Measurements from ENCODE around the gene RTP3.

DNA sequence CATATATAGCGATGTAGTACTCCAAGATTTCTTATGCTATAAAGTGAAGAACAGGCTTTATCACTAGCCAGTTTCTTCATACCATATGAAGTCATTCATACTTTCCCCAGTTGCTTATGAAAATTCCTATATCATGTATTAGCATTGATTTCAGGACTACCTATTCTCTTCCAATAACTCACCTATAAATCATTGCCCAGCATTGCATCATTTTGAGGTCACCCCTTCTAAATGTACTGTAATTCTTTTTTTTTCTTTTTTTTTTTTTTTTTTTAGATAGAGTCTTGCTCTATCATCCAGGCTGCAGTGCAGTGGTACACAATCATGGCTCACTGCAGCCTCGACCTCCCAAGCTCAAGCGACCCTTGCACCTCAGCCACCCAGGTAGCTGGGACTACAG is 27.1 kb downstream of the RTP3 start:
- TF ChIP-seq EZH2phosphoT487 (IDR thresholded peaks at IDR 0.05; ENCODE audit: low read depth) (no peak), CTCF (IDR thresholded peaks at IDR 0.05; ENCODE audit: low read depth, low read length) (no peak)
